Measurements from ENCODE around the gene KCNS1.

- TF ChIP-seq POLR2AphosphoS5 (IDR thresholded peaks at IDR 0.05; ENCODE audit: low read depth, low read length) (no peak), CTCF (IDR thresholded peaks at IDR 0.05 in 2 of 3, conservative IDR thresholded peaks at IDR 0.05 in 1 of 3; ENCODE audit: borderline replicate concordance in 1 of 3, insufficient read depth in 1 of 3, low read depth in 2 of 3, low read length in 2 of 3) (no peak)
Observed at GRCh38 chr20:45101333-45101850, 465 bp upstream of the KCNS1 start.

All from HCT116 (cell line).